GM18526 (cell line): ENCODE data around the gene NPAS3.

Source experiments
- POLR2A ChIP-seq: IDR thresholded peaks from 3 replicates; pipeline ENCODE4 v1.6.1; 2011; ENCODE audit not compliant: insufficient read length; ENCODE audit errors: extremely low read depth

Gene NPAS3

DNA sequence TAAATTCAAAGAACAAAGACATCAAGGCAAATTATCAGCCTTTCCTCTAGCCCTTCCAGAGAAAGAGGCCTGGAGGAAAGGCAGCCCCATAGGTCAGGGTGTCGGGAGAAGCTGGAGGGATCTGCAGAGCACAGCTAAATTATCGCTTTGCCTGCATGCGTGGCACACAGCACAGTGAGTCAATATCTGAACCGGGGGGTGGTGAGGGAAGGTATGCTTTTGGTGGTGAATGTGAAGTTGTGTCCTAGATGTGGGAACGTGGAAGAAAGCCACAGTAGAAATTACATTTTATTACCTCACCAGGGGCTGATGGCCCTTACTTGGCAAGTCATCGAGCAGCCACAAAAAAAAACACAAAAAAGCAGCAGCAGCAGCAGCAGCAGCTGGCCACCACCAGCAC lies 769.0 kb downstream of the NPAS3 start:
- TF ChIP-seq POLR2A, result no peak

DNA sequence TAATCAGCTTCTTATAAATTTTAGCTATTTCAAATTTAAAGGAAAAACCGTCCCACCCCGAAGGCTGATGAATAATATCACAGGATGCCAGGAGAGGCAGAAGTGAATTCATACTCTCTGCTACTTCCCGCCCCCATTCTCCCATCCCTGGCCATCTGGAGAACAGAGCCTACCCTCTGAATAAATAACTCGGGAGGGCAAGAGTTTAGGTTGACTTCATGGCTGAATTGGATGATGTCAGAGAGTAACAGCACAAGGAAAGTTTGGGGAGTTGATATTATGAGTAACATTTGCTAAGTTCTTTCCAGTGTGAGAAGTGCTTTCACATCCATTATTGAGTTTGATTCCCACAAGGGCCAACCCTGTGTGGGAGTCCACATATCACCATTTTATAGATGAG lies 770.6 kb downstream of the NPAS3 start:
- TF ChIP-seq POLR2A, result no peak

DNA sequence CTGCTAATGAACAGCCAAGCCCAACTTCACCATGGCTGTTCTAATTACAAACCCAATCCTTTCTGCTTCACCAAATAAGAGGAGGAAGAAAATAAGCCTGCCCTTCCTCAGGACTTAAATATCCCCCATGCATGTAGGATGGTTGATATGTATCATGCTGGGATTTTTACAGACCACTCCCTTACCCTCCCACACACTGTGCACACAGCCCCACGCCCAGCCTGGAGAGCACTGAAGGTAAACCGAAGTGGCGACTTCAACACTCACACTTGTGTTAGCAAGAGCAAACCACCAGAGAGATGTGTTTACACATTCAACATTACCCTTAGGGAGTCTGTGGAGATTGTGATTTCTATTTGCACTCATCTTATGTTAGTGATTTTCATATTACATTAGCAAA lies 771.0 kb downstream of the NPAS3 start:
- TF ChIP-seq POLR2A, result no peak

DNA sequence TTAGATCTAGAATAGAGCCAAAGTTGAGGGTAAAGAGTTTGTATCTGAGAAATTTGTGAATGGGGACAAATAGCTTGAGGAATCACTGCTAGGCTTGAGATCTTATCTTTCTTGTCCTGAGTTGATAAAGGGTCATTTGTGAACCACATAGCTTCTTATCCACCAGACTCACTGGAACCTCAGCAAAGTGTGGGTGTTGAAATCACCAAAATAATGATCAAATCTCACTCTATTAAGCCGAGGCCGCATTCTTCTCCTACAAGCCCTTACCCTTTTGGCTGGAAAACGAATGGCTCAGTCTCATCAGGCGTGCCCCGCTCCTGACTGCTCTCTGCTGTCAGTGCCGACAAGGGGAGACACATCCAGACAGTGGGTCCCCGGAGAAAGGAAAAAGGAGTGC lies 771.6 kb downstream of the NPAS3 start:
- no peak for TF ChIP-seq POLR2A

DNA sequence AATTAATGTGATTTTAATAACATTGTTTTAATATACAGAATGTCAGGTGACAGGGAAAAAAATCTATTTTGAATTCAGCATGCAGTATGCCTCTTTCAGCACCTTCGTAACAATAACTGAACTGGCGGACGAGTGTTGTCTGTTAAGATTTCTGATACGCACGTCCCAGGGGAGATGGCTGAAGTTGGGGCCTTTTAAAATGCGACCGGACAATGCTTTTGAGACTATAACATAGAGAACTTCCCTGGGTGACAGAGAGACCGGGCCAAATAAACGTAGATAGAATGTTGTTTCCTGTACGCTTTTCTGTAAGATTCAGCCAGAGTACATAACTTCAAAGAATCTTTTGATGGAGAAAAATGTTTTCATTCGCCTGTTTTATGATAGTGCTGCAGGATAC lies 772.5 kb downstream of the NPAS3 start:
- TF ChIP-seq POLR2A, result no peak

DNA sequence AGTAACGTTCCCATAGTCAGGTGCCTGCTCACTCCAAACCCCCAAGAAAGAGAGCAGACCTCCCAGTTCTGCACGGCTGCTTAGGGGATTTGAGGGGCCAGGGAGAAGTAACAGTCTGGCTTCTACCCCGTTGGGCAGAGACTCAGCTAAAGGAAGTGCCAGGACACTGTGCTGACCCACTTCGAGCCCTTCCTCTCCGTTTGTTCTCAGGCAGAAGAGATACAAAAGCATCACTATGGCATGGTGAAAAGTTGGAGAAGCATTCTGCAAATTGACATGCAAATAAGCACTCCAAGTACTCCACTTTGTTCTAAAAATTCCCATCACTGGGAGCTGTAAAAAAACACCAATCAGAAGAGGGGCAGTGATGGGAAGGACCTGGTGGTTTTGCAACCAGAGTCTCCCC lies 773.1 kb downstream of the NPAS3 start:
- TF ChIP-seq POLR2A, result no peak

DNA sequence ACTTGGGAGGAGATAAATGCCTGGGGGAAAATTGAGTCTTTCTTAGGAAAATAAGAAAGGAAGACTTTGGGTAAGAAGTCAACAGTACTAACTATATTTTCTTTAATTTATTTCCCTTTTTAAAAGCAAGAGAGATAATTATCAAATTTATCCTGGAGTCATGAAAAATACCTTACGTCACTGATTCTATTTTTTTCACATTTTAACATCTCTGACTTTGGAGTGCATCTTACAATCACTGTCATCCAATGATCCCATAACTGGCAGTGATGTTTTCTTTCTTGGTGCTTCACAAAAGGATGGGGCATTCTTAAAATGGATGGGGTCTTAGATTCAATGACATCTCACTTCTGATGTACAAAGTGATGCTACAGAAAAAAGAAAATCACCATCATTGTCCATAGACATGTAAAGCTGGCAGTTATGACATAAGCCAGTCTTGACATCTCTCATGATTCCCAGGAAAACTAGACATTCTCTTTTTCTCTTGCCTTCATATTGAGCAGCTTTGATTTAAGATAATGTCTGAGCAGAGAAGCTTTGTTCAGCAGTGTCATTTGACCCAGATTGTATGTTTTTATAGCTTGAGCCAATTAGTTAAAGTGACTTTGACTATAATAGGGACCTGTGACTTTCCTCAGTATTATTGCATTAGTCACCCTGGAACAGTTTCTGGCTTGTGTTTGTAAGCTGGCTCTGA lies 776.0 kb downstream of the NPAS3 start:
- TF ChIP-seq POLR2A, result no peak

DNA sequence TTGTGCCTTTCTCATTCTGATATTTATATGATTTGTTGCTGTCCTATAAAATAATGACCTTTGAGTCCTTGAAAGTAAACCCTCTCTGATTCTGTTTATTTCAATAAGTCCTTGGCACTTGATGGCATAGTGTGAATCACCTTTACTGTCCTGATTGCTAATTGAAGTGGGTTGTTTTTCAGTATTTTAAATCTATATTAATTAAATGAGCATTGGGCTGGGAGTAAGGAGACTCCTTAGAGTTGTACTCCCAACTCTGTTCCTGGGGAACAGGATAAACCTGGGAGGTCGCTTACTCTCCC lies 776.5 kb downstream of the NPAS3 start:
- no peak for TF ChIP-seq POLR2A

DNA sequence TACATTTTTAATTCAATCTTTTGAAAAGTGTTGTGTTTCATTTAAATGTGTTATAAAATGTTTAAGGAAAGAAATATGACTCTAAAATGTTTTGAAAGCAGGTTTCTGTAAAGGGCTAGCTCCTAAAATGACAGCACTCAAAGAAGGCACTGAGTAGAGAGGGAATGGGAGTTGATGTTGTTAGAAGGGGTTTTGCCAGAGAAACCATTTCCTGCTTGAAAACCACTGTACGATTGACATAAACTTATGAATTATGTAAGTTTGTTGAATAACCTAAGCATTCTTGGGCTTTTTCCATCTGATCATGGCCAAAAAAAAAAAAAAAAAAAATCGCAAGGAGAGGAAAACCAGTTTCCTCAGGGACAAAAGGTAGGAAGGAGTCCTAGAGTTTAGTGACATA lies 778.2 kb downstream of the NPAS3 start:
- no peak for TF ChIP-seq POLR2A

DNA sequence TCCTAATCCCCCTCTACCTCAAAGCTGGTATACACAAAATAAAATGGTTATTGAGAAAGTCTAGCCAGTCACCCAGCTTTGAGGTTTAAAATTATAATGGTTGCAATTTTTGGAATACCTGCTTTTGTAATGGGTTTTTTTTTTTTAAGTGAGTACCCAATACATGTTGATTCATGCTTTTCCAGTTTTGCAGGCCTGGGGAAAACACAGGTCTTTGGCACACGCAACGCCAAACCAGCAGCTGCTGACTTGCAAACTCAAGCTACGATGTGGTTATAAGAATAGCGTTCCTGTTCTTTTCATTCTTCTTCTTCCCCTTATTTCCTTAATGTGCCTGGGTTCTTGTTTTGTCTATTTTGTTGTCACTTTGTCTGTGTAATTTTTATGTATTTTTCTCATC lies 779.2 kb downstream of the NPAS3 start:
- no peak for TF ChIP-seq POLR2A

DNA sequence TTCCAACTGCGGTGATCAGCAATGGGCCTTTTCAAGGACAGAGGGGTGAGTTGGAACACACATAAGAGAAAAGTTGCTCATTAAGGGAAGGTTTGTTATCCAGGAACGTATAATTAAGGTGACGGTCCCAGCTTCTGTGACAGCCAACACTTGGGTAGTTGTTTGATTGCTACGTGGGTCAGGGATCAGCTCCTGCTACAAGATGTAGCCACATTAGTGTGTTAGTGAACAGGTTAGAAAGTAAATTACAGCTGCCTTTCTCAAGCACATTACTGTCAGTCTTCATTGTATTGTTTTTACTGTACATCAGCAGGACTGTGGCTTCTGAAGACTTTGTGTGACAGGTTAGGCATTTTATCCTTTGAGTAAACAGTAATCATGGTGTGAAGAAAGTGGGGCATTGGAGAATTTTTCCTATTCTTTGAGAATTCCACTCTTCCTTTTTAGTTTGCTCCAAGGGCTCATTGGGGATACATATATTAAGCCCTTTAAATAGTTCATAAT lies 781.7 kb downstream of the NPAS3 start:
- no peak for TF ChIP-seq POLR2A

DNA sequence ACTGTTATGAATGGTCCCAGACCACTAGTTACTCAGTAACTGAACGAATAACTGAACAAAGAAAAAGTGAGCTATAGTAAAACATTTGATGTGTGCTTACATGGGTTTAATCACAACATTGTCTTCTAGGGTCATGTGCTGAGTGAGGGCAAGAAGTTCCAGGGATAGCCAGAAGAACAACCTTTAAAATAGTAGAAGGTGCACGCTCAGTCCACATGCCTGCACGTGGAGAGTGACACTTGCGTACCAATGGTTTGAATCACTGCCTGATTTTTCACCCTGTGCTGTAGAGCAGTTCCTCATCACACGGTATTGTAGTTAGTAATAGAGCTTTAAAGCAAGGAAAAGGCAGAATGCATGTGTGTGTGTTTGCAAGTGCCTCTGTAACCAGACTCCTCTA lies 788.0 kb downstream of the NPAS3 start:
- no peak for TF ChIP-seq POLR2A

DNA sequence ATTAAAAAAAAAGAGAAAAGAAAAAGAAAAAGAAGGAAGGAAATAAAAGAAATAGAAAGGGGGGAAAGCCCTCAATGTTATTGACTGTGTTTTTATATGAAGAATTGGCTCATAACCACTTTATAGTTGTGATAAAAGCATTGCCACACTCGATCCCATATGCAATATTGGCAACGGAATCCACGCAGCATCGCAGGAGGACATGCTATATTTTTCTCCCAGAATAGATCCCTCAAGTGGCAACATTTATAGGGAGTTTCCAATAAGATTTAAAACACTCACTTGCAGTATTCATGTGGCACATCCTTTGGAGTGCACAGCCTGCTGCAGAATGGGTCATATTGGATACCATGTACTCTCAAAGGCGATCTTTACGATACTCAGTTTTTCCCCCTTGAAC lies 788.9 kb downstream of the NPAS3 start:
- TF ChIP-seq POLR2A, result no peak

DNA sequence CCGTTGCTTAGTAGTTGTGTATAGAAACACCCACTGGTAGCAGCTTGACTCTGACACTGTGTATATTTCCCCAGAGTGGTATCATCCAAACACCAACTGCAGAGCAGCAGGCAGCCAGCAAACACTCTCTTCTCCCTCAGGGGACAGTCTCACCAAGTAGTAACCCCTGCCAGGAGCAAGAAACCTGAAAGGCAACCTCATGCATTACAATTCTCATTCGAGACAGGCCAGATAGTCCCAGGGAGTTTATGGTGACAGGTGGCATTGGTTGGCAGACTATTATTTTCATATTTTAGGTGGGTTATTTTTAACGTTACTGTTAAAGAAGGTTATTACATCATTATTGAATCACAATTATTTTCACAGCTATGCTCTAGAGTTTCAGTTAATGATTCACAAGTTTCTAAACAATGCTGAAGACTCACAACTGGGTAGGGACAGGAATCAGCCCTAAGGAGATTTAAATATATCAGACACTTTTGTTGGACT lies 789.4 kb downstream of the NPAS3 start:
- no peak for TF ChIP-seq POLR2A

DNA sequence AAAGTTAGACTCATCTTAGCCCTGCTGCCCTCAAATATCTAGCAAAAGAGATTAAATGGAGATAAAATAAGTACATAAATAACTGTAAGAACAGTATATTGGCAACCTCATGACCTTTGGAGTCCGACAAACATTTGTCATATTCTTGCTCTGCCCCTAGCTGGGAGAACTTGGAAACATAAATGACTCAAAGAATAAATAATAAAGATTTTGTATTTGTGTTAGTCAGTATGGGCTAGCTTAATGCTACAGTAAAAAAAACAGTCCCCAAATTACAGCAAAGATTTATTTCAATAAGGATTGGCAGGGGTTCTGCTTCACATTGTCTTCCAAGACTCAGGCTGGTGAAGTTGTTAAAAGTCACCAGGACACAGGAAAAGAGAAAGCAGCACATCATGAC lies 791.5 kb downstream of the NPAS3 start:
- no peak for TF ChIP-seq POLR2A

DNA sequence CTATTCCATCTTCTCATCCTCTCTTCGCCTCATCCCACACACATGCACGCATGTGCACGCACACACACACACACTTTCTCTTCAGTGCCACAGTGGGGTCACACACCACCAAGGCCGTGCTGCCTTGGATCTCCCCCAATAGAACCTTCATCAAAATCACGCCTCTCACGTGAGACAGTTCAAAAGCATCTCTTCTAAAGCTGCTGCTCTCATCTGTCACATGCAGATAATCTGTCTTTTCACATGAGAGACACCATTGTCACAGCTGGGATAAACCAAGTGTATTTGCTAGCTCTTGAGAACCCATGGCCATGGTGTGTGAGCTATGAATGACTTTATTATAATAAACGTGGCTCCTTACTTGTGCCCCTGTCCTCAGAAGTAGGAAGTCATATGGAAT lies 793.5 kb downstream of the NPAS3 start:
- no peak for TF ChIP-seq POLR2A

DNA sequence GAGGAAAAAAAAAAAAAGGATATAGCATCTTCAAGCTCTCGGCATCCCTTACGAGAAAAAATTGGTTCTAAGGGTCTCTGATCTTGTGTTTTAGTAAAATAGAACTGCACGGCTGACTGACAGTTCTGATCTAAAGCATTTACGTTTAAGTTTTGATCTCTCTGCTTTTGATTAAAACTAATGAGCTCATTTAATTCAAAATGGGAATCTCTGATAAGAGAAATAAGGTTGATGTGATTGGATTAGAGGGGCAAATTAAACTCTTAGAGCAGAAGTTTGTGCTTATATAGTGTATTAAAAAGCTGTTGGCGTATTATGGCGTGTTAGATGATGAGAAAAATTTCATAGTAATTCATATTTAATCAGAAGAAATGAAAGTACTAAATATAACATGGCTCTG lies 794.6 kb downstream of the NPAS3 start:
- no peak for TF ChIP-seq POLR2A
